ENCODE data around the gene NEDD4.
"Not testable (repeated sequence)": the region's sequence is repeated elsewhere in the genome, so short reads cannot be mapped to it uniquely, and the experiment has no call there.

The NEDD4 gene

GRCh38 chr15:55859681-55860080, 133.7 kb downstream of the NEDD4 start:
- no peaks in the 10 kb centered on the region for H3K9me3 Mint-ChIP-seq
- no peak overlapping the region for H3K4me3 Mint-ChIP-seq
- no peaks in the 10 kb centered on the region for H3K4me1 Mint-ChIP-seq
- H3K27me3 Mint-ChIP-seq: no peaks in the 10 kb centered on the region
- H3K27ac Mint-ChIP-seq: no peak overlapping the region
- H3K36me3 Mint-ChIP-seq: peaks cover 7% of the 10 kb centered on the region

GRCh38 chr15:55858661-55859060, 134.8 kb downstream of the NEDD4 start:
- H3K27me3 Mint-ChIP-seq: no peaks in the 10 kb centered on the region
- H3K4me3 Mint-ChIP-seq: no peak overlapping the region

GRCh38 chr15:55856506-55857164, 136.8 kb downstream of the NEDD4 start:
- Mint-ChIP-seq H3K9me3 (no peaks in the 10 kb centered on the region), H3K36me3 (peaks cover 7% of the 10 kb centered on the region), H3K4me1 (no peaks in the 10 kb centered on the region), H3K4me3 (no peak overlapping the region), H3K27ac (no peak overlapping the region), H3K27me3 (no peaks in the 10 kb centered on the region)

More at GRCh38 chr15:55858661-55859060, 134.8 kb downstream of the NEDD4 start:
- H3K9me3 Mint-ChIP-seq: no peaks in the 10 kb centered on the region
- H3K27ac Mint-ChIP-seq: no peak overlapping the region
- no peaks in the 10 kb centered on the region for H3K4me1 Mint-ChIP-seq
- peaks cover 7% of the 10 kb centered on the region for H3K36me3 Mint-ChIP-seq

- H3K4me3 Mint-ChIP-seq: no peak overlapping the region
- no peaks in the 10 kb centered on the region for H3K27me3 Mint-ChIP-seq
- H3K4me1 Mint-ChIP-seq: no peaks in the 10 kb centered on the region
- H3K36me3 Mint-ChIP-seq: peaks cover 6% of the 10 kb centered on the region
- H3K27ac Mint-ChIP-seq: no peak overlapping the region
- no peaks in the 10 kb centered on the region for H3K9me3 Mint-ChIP-seq
These were observed 140.3 kb downstream of the NEDD4 start for GRCh38 chr15:55853134-55853533.

- H3K36me3 Mint-ChIP-seq: peaks cover 7% of the 10 kb centered on the region
- H3K27me3 Mint-ChIP-seq: no peaks in the 10 kb centered on the region
- no peak overlapping the region for H3K4me3 Mint-ChIP-seq
- H3K4me1 Mint-ChIP-seq: no peaks in the 10 kb centered on the region
- H3K9me3 Mint-ChIP-seq: peaks cover 5% of the 10 kb centered on the region
- H3K27ac Mint-ChIP-seq: no peak overlapping the region
These were observed 147.2 kb downstream of the NEDD4 start for GRCh38 chr15:55846116-55846707.

GRCh38 chr15:55842897-55843296, 150.5 kb downstream of the NEDD4 start:
- not testable (repeated sequence) for H3K27me3 Mint-ChIP-seq, H3K27ac Mint-ChIP-seq, H3K4me3 Mint-ChIP-seq, H3K4me1 Mint-ChIP-seq, H3K36me3 Mint-ChIP-seq, H3K9me3 Mint-ChIP-seq

- Mint-ChIP-seq H3K36me3 (peaks cover 2% of the 10 kb centered on the region), H3K27ac (no peak overlapping the region), H3K9me3 (no peaks in the 10 kb centered on the region), H3K27me3 (no peaks in the 10 kb centered on the region), H3K4me1 (no peaks in the 10 kb centered on the region), H3K4me3 (no peak overlapping the region)
These were observed 157.5 kb downstream of the NEDD4 start for GRCh38 chr15:55835866-55836265.

GRCh38 chr15:55834331-55834730, 159.1 kb downstream of the NEDD4 start:
- Mint-ChIP-seq H3K27ac (no peak overlapping the region), H3K4me3 (no peak overlapping the region), H3K4me1 (peaks cover 9% of the 10 kb centered on the region), H3K27me3 (no peaks in the 10 kb centered on the region), H3K9me3 (no peaks in the 10 kb centered on the region), H3K36me3 (peaks cover 2% of the 10 kb centered on the region)

- Mint-ChIP-seq H3K27ac (no peak overlapping the region), H3K4me1 (peaks cover 9% of the 10 kb centered on the region), H3K36me3 (no peaks in the 10 kb centered on the region), H3K9me3 (no peaks in the 10 kb centered on the region), H3K27me3 (no peaks in the 10 kb centered on the region), H3K4me3 (no peak overlapping the region)
These were observed 163.6 kb downstream of the NEDD4 start for GRCh38 chr15:55829826-55830225.

GRCh38 chr15:55827955-55828354, 165.5 kb downstream of the NEDD4 start:
- no peaks in the 10 kb centered on the region for H3K27me3 Mint-ChIP-seq
- no peak overlapping the region for H3K27ac Mint-ChIP-seq
- H3K4me1 Mint-ChIP-seq: peaks cover 9% of the 10 kb centered on the region
- no peak overlapping the region for H3K4me3 Mint-ChIP-seq
- H3K36me3 Mint-ChIP-seq: no peaks in the 10 kb centered on the region
- H3K9me3 Mint-ChIP-seq: no peaks in the 10 kb centered on the region

GRCh38 chr15:55827204-55827603, 166.2 kb downstream of the NEDD4 start:
- no peaks in the 10 kb centered on the region for H3K9me3 Mint-ChIP-seq
- no peak overlapping the region for H3K4me3 Mint-ChIP-seq
- peaks cover 9% of the 10 kb centered on the region for H3K4me1 Mint-ChIP-seq
- no peak overlapping the region for H3K27ac Mint-ChIP-seq
- H3K27me3 Mint-ChIP-seq: peaks cover under 1% of the 10 kb centered on the region
- H3K36me3 Mint-ChIP-seq: no peaks in the 10 kb centered on the region

GRCh38 chr15:55824857-55825613, 168.4 kb downstream of the NEDD4 start:
- H3K4me1 Mint-ChIP-seq: peaks cover 5% of the 10 kb centered on the region
- H3K27ac Mint-ChIP-seq: peak overlapping the region; percentile 20
- H3K27me3 Mint-ChIP-seq: peaks cover 3% of the 10 kb centered on the region
- no peak overlapping the region for H3K4me3 Mint-ChIP-seq
- no peaks in the 10 kb centered on the region for H3K9me3 Mint-ChIP-seq
- no peaks in the 10 kb centered on the region for H3K36me3 Mint-ChIP-seq

- Mint-ChIP-seq H3K27me3 (peaks cover 3% of the 10 kb centered on the region), H3K9me3 (no peaks in the 10 kb centered on the region), H3K4me3 (no peak overlapping the region), H3K4me1 (no peaks in the 10 kb centered on the region), H3K27ac (no peak overlapping the region), H3K36me3 (no peaks in the 10 kb centered on the region)
These were observed 169.6 kb downstream of the NEDD4 start for GRCh38 chr15:55823699-55824340.

- H3K36me3 Mint-ChIP-seq: no peaks in the 10 kb centered on the region
- peaks cover 3% of the 10 kb centered on the region for H3K27me3 Mint-ChIP-seq
- no peaks in the 10 kb centered on the region for H3K9me3 Mint-ChIP-seq
- H3K4me1 Mint-ChIP-seq: no peaks in the 10 kb centered on the region
- no peak overlapping the region for H3K4me3 Mint-ChIP-seq
- H3K27ac Mint-ChIP-seq: no peak overlapping the region
These were observed 170.2 kb downstream of the NEDD4 start for GRCh38 chr15:55823191-55823670.

GRCh38 chr15:55821740-55822139, 171.7 kb downstream of the NEDD4 start:
- not testable (repeated sequence) for H3K4me1 Mint-ChIP-seq

GRCh38 chr15:55820043-55820442, 173.4 kb downstream of the NEDD4 start:
- Mint-ChIP-seq H3K36me3 (no peaks in the 10 kb centered on the region), H3K27me3 (peaks cover 3% of the 10 kb centered on the region), H3K4me3 (no peak overlapping the region), H3K4me1 (no peaks in the 10 kb centered on the region), H3K27ac (no peak overlapping the region), H3K9me3 (no peaks in the 10 kb centered on the region)

More at GRCh38 chr15:55821740-55822139, 171.7 kb downstream of the NEDD4 start:
- H3K27me3 Mint-ChIP-seq, H3K27ac Mint-ChIP-seq, H3K9me3 Mint-ChIP-seq, H3K4me3 Mint-ChIP-seq, H3K36me3 Mint-ChIP-seq: not testable (repeated sequence)

Data from activated naive CD4-positive, alpha-beta T cell treated with anti-CD3 and anti-CD28 coated beads, Interleukin-2, amount 50 U/mL, for 24 hours (primary cell).